Mesenchymal stem cell (in vitro differentiated cells and primary cell): ENCODE measurements around the gene BCAS4.

Experiments
- DNase-seq: peaks from one replicate; pipeline ENCODE4 v3.0.0-alpha.2; 2013
- H2AFZ ChIP-seq: one replicate; pipeline ENCODE4 v1.6.1; 2013; ENCODE audit warnings: low read depth, mild to moderate bottlenecking, control low read depth, inconsistent platforms, low read length, moderate library complexity
- H2AK5ac ChIP-seq: 2 replicates; pipeline ENCODE4 v1.6.1; 2013; ENCODE audit warnings: low read length, moderate library complexity, mild to moderate bottlenecking, inconsistent platforms; ENCODE audit not compliant: severe bottlenecking
- H2BK120ac ChIP-seq: one replicate; pipeline ENCODE4 v1.6.1; 2013; ENCODE audit warnings: low read depth, mild to moderate bottlenecking, inconsistent platforms, low read length, moderate library complexity
- H2BK12ac ChIP-seq, 2 experiments: one replicate each; pipeline ENCODE4 v1.6.1; 2013; ENCODE audit warnings: inconsistent platforms in 2 of 2, low read length in 2 of 2, mild to moderate bottlenecking in 2 of 2, moderate library complexity in 2 of 2, control low read depth in 1 of 2
- H2BK15ac ChIP-seq: one replicate; pipeline ENCODE4 v1.6.1; 2013; ENCODE audit warnings: mild to moderate bottlenecking, low read depth, inconsistent platforms; ENCODE audit not compliant: poor library complexity, severe bottlenecking
- H2BK5ac ChIP-seq: 2 replicates; pipeline ENCODE4 v1.6.1; 2013; ENCODE audit warnings: low read depth, mild to moderate bottlenecking, low read length, control low read depth, inconsistent platforms; ENCODE audit not compliant: poor library complexity, severe bottlenecking
- H3K14ac ChIP-seq, 2 experiments: one replicate each; pipeline ENCODE4 v1.6.1; 2013; ENCODE audit warnings: inconsistent platforms in 2 of 2, low read length in 2 of 2, control low read depth in 1 of 2, mild to moderate bottlenecking in 1 of 2, moderate library complexity in 1 of 2
- H3K18ac ChIP-seq, 2 experiments: one replicate each; pipeline ENCODE4 v1.6.1; 2013; ENCODE audit warnings: inconsistent platforms in 2 of 2, low read length in 2 of 2, control low read depth in 1 of 2, low read depth in 1 of 2, mild to moderate bottlenecking in 1 of 2
- H3K23ac ChIP-seq, 2 experiments: one replicate each; pipeline ENCODE4 v1.6.1; 2013; ENCODE audit warnings: inconsistent platforms in 2 of 2, low read length in 2 of 2, mild to moderate bottlenecking in 2 of 2, moderate library complexity in 2 of 2, control low read depth in 1 of 2
- H3K27ac ChIP-seq: 2 replicates; pipeline ENCODE4 v1.5.1; 2013; ENCODE audit warnings: mild to moderate bottlenecking, moderate library complexity, low read length, control low read depth, inconsistent platforms; ENCODE audit not compliant: poor library complexity, severe bottlenecking
- H3K27me3 ChIP-seq, 2 experiments: 2 replicates each; pipeline versions ENCODE4 v1.6.1 to v1.7.0; 2013; ENCODE audit warnings: low read length in 2 of 2, mild to moderate bottlenecking in 2 of 2, moderate library complexity in 2 of 2, control low read depth in 1 of 2, inconsistent platforms in 1 of 2; ENCODE audit not compliant: control insufficient read depth in 1 of 2, insufficient read depth in 1 of 2
- H3K36me3 ChIP-seq, 2 experiments: 2 replicates each; pipeline versions ENCODE4 v1.6.1 to v1.7.0; 2013; ENCODE audit warnings: low read length in 2 of 2, control low read depth in 1 of 2, inconsistent platforms in 1 of 2, low read depth in 1 of 2, mild to moderate bottlenecking in 1 of 2; ENCODE audit not compliant: insufficient read depth in 2 of 2, control insufficient read depth in 1 of 2
- H3K4ac ChIP-seq, 2 experiments: one replicate each; pipeline ENCODE4 v1.6.1; 2013; ENCODE audit warnings: inconsistent platforms in 2 of 2, low read length in 2 of 2, mild to moderate bottlenecking in 2 of 2, moderate library complexity in 2 of 2, control low read depth in 1 of 2, low read depth in 1 of 2
- H3K4me1 ChIP-seq: 2 replicates; pipeline ENCODE4 v1.6.1; 2013; ENCODE audit warnings: low read depth, low read length, control low read depth; ENCODE audit not compliant: control insufficient read depth, insufficient read depth
- H3K4me2 ChIP-seq: 2 replicates; pipeline ENCODE4 v1.6.1; 2013; ENCODE audit warnings: low read length, mild to moderate bottlenecking, inconsistent platforms; ENCODE audit not compliant: poor library complexity, severe bottlenecking
- H3K4me3 ChIP-seq, 2 experiments: 2 replicates each; pipeline versions ENCODE4 v1.5.1 to v1.7.0; 2013; ENCODE audit warnings: low read length in 2 of 2, mild to moderate bottlenecking in 2 of 2, control low read depth in 1 of 2, low read depth in 1 of 2; ENCODE audit not compliant: insufficient read depth in 1 of 2
- H3K79me1 ChIP-seq: replicated peaks from 2 replicates; pipeline ENCODE4 v1.6.1; 2013; ENCODE audit warnings: mild to moderate bottlenecking, control low read depth, low read length, inconsistent platforms; ENCODE audit not compliant: poor library complexity, severe bottlenecking
- H3K9ac ChIP-seq: 2 replicates; pipeline ENCODE4 v1.7.0; 2013; ENCODE audit warnings: mild to moderate bottlenecking, low read length, moderate library complexity
- H3K9me3 ChIP-seq: 2 replicates; pipeline ENCODE4 v1.7.0; 2013; ENCODE audit warnings: mild to moderate bottlenecking, low read length; ENCODE audit not compliant: control insufficient read depth
- H4K8ac ChIP-seq: one replicate; pipeline ENCODE4 v1.6.1; 2013; ENCODE audit warnings: inconsistent platforms, mild to moderate bottlenecking, low read length, moderate library complexity
- H4K91ac ChIP-seq: one replicate; pipeline ENCODE4 v1.6.1; 2013; ENCODE audit warnings: mild to moderate bottlenecking, low read length, inconsistent platforms
- WGBS: methylation state at CpG from one replicate; pipeline ENCODE4 v1.1.7; 2013; ENCODE audit warnings: mixed read lengths; 5-methylcytosine and 5-hydroxymethylcytosine counted together

The BCAS4 gene

DNA sequence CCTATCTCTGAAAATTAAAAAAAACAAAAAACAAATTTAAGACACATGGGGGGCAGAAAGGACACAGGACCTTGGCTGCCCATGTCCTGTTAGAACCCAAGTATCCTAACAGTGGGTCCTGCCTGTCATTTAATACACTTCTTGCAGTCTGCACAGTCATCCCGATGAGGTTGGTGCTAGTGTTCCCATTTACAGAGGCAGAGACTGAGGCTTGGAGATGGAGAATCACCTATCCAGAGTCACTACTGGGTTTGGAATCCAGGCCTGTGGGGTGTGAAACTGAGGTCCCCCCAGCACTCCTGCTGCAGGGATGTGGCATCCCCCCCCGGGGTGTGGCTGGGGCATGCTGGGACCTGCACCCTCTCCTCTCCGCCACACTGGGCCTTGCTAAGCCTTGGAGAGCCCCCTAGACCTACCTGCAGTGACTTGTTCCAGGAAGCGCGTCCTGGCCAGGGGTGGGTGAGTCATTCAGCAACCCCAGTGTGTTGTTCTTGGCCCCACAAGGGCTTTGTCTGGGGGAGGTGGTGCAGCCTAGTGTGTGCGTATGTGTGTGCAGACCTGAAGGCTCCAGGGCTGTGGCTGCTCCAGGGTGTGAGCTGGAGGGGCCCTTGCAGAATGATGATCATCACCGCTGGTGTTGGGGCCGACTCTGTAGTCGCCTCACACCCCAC lies 49.7 kb downstream of the BCAS4 start:
- no peak overlapping the region for H2BK15ac ChIP-seq
- H3K36me3 ChIP-seq = peaks cover 0 to 4% of the 10 kb centered on the region in 2 experiments
- no peak overlapping the region for H3K27ac ChIP-seq
- no peak overlapping the region for H2BK5ac ChIP-seq
- H3K27me3 ChIP-seq = no peaks in the 10 kb centered on the region
- no peak overlapping the region for H2BK12ac ChIP-seq
- H3K4ac ChIP-seq = no peak overlapping the region
- no peak overlapping the region for H3K23ac ChIP-seq
- H3K18ac ChIP-seq = no peak overlapping the region
- H3K14ac ChIP-seq = no peak overlapping the region
- 86% methylated on average over 9 of the region's 9 CpGs for WGBS
- H3K79me1 ChIP-seq = no peaks in the 10 kb centered on the region
- no peak overlapping the region for H2AFZ ChIP-seq
- DNase-seq = peak; percentile 12
- H4K8ac ChIP-seq = peak overlapping the region; percentile 2
- H3K9me3 ChIP-seq = no peaks in the 10 kb centered on the region
- H2BK120ac ChIP-seq = no peak overlapping the region
- H3K4me1 ChIP-seq = peaks cover 30% of the 10 kb centered on the region
- H3K9ac ChIP-seq = no peak overlapping the region
- peak overlapping the region; percentile 61 for H2AK5ac ChIP-seq
- no peak overlapping the region for H4K91ac ChIP-seq
- no peak overlapping the region for H3K4me3 ChIP-seq
- peak overlapping the region; percentile 7 for H3K4me2 ChIP-seq

DNA sequence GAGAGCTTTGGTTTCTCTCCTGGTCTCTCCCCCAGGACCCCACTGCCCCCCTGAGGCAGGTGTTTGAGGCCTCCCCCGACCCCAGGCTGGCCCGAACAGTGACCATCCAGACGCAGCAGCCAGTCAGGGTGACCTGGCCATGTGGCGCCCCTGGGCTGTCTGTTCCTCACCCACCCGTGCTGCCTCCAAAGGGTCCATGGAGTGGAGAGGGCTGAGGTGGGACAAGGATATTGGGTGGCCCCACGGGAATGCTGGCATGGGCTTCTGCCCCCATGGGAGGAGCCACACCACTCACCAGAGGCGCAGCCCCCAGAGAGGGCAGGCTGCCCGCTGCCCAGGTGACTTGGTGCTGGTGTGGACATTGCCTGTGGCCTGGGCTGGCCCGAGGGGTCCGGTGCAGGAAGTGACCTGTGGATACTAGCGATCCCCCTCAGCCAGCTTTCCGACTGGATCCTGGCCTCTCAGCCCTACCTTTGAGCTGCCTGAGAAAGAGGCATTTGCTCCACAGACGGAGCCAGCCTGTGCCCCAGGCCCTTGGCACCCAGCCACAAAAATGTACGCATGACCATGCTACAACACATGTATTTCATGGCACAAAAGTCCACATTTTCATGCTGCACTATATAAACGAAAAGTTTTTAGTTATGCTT lies 50.8 kb downstream of the BCAS4 start:
- Histone ChIP-seq H3K23ac (no peak overlapping the region), H2BK5ac (no peak overlapping the region), H3K27ac (no peak overlapping the region), H3K9ac (no peak overlapping the region), H3K18ac (no peak overlapping the region), H4K91ac (peak overlapping the region; percentile 44), H2AK5ac (peak overlapping the region; percentile 61), H3K14ac (peak overlapping the region in 1 of 2 experiments; percentile 29), H2BK120ac (no peak overlapping the region), H3K79me1 (no peaks in the 10 kb centered on the region), H3K4me2 (no peak overlapping the region), H3K36me3 (peaks cover 0 to 4% of the 10 kb centered on the region in 2 experiments), H2BK15ac (peak overlapping the region; percentile 88), H2BK12ac (no peak overlapping the region), H3K4ac (no peak overlapping the region), H3K27me3 (peaks cover 0 to 3% of the 10 kb centered on the region in 2 experiments), H3K9me3 (no peaks in the 10 kb centered on the region), H3K4me3 (no peak overlapping the region), H2AFZ (no peak overlapping the region), H4K8ac (no peak overlapping the region), H3K4me1 (peaks cover 30% of the 10 kb centered on the region)
- no peak for DNase-seq
- 87% methylated on average over 15 of the region's 15 CpGs for WGBS

GRCh38 chr20:50848341-50848808 lies 53.5 kb downstream of the BCAS4 start:
- Histone ChIP-seq H3K4me1 (peaks cover 33% of the 10 kb centered on the region), H2BK15ac (no peak overlapping the region), H2AFZ (no peak overlapping the region), H3K14ac (no peak overlapping the region), H3K79me1 (peaks cover 4% of the 10 kb centered on the region), H3K27me3 (peaks cover 0 to 3% of the 10 kb centered on the region in 2 experiments), H2AK5ac (no peak overlapping the region), H3K4me2 (peak overlapping the region; percentile 6), H4K8ac (no peak overlapping the region), H3K4ac (no peak overlapping the region), H3K4me3 (peak overlapping the region in 1 of 2 experiments; percentile 55), H3K23ac (no peak overlapping the region), H3K36me3 (no peaks in the 10 kb centered on the region), H3K27ac (no peak overlapping the region), H4K91ac (no peak overlapping the region), H3K9me3 (no peaks in the 10 kb centered on the region), H3K18ac (no peak overlapping the region), H2BK5ac (no peak overlapping the region), H2BK12ac (no peak overlapping the region), H3K9ac (no peak overlapping the region), H2BK120ac (no peak overlapping the region)
- DNase-seq = no peak
- WGBS = 74% methylated on average over 8 of the region's 8 CpGs

- Histone ChIP-seq H3K79me1 (peaks cover 4% of the 10 kb centered on the region), H3K9me3 (no peaks in the 10 kb centered on the region), H3K9ac (no peak overlapping the region), H4K8ac (no peak overlapping the region), H4K91ac (no peak overlapping the region), H2BK120ac (no peak overlapping the region), H2AK5ac (no peak overlapping the region), H2BK12ac (no peak overlapping the region), H3K14ac (peak overlapping the region in 1 of 2 experiments; percentile 1), H3K27ac (no peak overlapping the region), H3K27me3 (peaks cover 0 to 3% of the 10 kb centered on the region in 2 experiments), H3K23ac (no peak overlapping the region), H3K4me2 (peak overlapping the region; percentile 6), H2BK5ac (no peak overlapping the region), H3K4ac (no peak overlapping the region), H3K36me3 (no peaks in the 10 kb centered on the region), H2AFZ (no peak overlapping the region), H3K4me1 (peaks cover 33% of the 10 kb centered on the region), H3K4me3 (peak overlapping the region in 1 of 2 experiments; percentile 55), H2BK15ac (no peak overlapping the region), H3K18ac (no peak overlapping the region)
- DNase-seq = no peak
- 55% methylated on average over 16 of the region's 18 CpGs for WGBS
Observed at GRCh38 chr20:50848846-50849673, 54.2 kb downstream of the BCAS4 start.
